Purkinje cell (primary cell): Measurements from ENCODE around the gene RC3H1. TPM values are rescaled to one million over a fixed set of nuclear protein-coding genes. Genes with fewer than 3 reads are reported as not detected.

ENCODE experiments used
- polyA plus RNA-seq: library from polyadenylated mRNA; unstranded; fragments of >200 nt; fragmentation: Nextera tagmentation; gene quantifications from 2 replicates; pipeline ENCODE4 v1.2.1, GENCODE V29; 2014

RC3H1 gene
- 8.2 and 8.8 TPM in 2 replicates for polyA plus RNA-seq

GRCh38 chr1:174022080-174022975 lies at the start of gene RC3H1:
TSS of gene RC3H1 (minus strand) at chr1:174022357. CDS start at chr1:173992985, 29,372 bp downstream.

DNA sequence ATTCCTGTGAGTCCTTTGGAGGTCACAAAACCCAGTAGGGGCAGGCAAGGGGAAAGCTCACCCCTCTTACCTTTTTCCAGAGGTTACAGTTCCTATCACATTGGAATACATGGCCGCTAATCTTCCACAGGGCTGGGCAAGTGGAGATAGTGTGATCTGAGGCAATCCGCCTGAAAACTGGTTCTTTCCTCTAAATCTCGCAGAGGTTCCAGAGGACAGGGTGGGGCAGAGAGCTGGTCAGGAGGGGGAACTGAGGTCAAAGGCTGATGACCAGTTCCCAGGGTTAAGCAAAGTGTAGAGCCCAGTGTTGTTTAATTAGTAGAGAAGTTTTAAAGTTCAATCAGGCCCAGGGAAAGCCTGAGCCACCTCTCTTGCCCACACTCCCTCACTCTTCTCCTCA lies 105.0 kb downstream of the RC3H1 start, which contains the start of gene SERPINC1:
Gene SERPINC1, minus strand, starts transcription at position 179 of the 400 bp plus-strand sequence. Its CDS starts 68 bp downstream, at position 111.

Other genes starting within 250 kb of the RC3H1 start
- 5.3 and 6.8 TPM in 2 replicates for gene DARS2, start 197.7 kb downstream of the RC3H1 start, polyA plus RNA-seq
- gene CENPL, start 197.5 kb downstream of the RC3H1 start, polyA plus RNA-seq, result 0.90 and 1.2 TPM in 2 replicates
- gene GAS5, start 154.4 kb downstream of the RC3H1 start, polyA plus RNA-seq, result 192 and 225 TPM in 2 replicates
- 0.59 and 1.5 TPM in 2 replicates for gene ZBTB37, start 154.0 kb downstream of the RC3H1 start, polyA plus RNA-seq
- gene SERPINC1, start 105.0 kb downstream of the RC3H1 start, polyA plus RNA-seq, result not detected in 2 replicates
- gene RABGAP1L, start 137.2 kb upstream of the RC3H1 start, polyA plus RNA-seq, result 12.8 and 16.4 TPM in 2 replicates